Measurements from ENCODE around the gene CDH24. TPM values are rescaled to one million over a fixed set of nuclear protein-coding genes. Genes with fewer than 3 reads are reported as not detected.

CDH24 gene
- total and polyA plus RNA-seq, 2 donors (not counting 3 experiments of a cell fraction or from before 2014, with no cell fraction given), result 21.7 to 52.9 TPM

- Histone ChIP-seq H3K27ac (ENCODE audit: insufficient read depth, low read depth, low read length) (no peak overlapping the region), H3K4me2 (ENCODE audit: insufficient read depth, low read length) (no peak overlapping the region), H4K20me1 (replicated peaks; ENCODE audit: control insufficient read depth, extremely low read depth, insufficient read depth, low read length) (no peaks in the 10 kb centered on the region), H3K4me1 (ENCODE audit: control insufficient read depth, extremely low read depth, insufficient read depth, low read length) (peaks cover 5% of the 10 kb centered on the region), H3K9me3 (replicated peaks; ENCODE audit: control insufficient read depth, insufficient read depth, low read length) (no peaks in the 10 kb centered on the region), H2AFZ (ENCODE audit: low read depth, low read length) (no peak overlapping the region), H3K9me1 (replicated peaks; ENCODE audit: control insufficient read depth, extremely low read depth, insufficient read depth, low read length) (no peaks in the 10 kb centered on the region), H3K27me3 (ENCODE audit: control insufficient read depth in 2 of 2, insufficient read depth in 2 of 2, low read length in 2 of 2) (no peaks in the 10 kb centered on the region), H3K36me3 (ENCODE audit: control insufficient read depth in 2 of 2, extremely low read depth in 1 of 2, insufficient read depth in 2 of 2, low read length in 2 of 2) (no peaks in the 10 kb centered on the region), H3K9ac (replicated peaks; ENCODE audit: extremely low read depth, insufficient read depth, low read length) (no peak overlapping the region), H3K4me3 (replicated peaks in 1 of 3; ENCODE audit: insufficient read depth in 1 of 3, low read depth in 1 of 3, low read length in 3 of 3) (no peak overlapping the region), H3K79me2 (ENCODE audit: control insufficient read depth, insufficient read depth, low read length) (no peaks in the 10 kb centered on the region)
- dilution Hi-C loops (cut with MboI; ENCODE audit: extremely low pct_ligation_motif_present, low sequenced_read_pairs), result no loop called here
- intact Hi-C loops (cut with micrococcal nuclease), result no loop called here
- DNase-seq (ENCODE audit: low read depth, low spot score) (no peak), FAIRE-seq (no peak)
- no TSS peak for BruUV-seq (replicated peaks)
- POLR2A ChIA-PET, result interaction anchor here (0.6 kb wide), 1 partner anchor 34 kb away, joined by 3 read pairs; the partner anchor contains the start of gene PSMB5
- CTCF ChIA-PET, result interaction anchor here (0.7 to 3.4 kb wide), 5 partner anchors 13 to 68 kb away, joined by 3 to 32 read pairs (median 6); no protein-coding TSS in a partner anchor
- TF ChIP-seq POLR2A (IDR thresholded peaks at IDR 0.05; ENCODE audit: low read depth, low read length) (no peak), POLR2AphosphoS5 (IDR thresholded peaks at IDR 0.05; ENCODE audit: insufficient read depth, low read depth, low read length) (no peak), MYC (IDR thresholded peaks at IDR 0.05; ENCODE audit: low read depth, low read length) (no peak)
These were observed 56.5 kb downstream of the CDH24 start for GRCh38 chr14:23000860-23001259.

- Histone ChIP-seq H3K27me3 (ENCODE audit: control insufficient read depth in 2 of 2, insufficient read depth in 2 of 2, low read length in 2 of 2) (no peaks in the 10 kb centered on the region), H3K36me3 (ENCODE audit: control insufficient read depth in 2 of 2, extremely low read depth in 1 of 2, insufficient read depth in 2 of 2, low read length in 2 of 2) (no peaks in the 10 kb centered on the region), H4K20me1 (replicated peaks; ENCODE audit: control insufficient read depth, extremely low read depth, insufficient read depth, low read length) (no peaks in the 10 kb centered on the region), H2AFZ (ENCODE audit: low read depth, low read length) (no peak overlapping the region), H3K9me1 (replicated peaks; ENCODE audit: control insufficient read depth, extremely low read depth, insufficient read depth, low read length) (no peaks in the 10 kb centered on the region), H3K79me2 (ENCODE audit: control insufficient read depth, insufficient read depth, low read length) (no peaks in the 10 kb centered on the region), H3K27ac (ENCODE audit: insufficient read depth, low read depth, low read length) (no peak overlapping the region), H3K4me2 (ENCODE audit: insufficient read depth, low read length) (no peak overlapping the region), H3K9me3 (replicated peaks; ENCODE audit: control insufficient read depth, insufficient read depth, low read length) (no peaks in the 10 kb centered on the region), H3K4me3 (replicated peaks in 1 of 3; ENCODE audit: insufficient read depth in 1 of 3, low read depth in 1 of 3, low read length in 3 of 3) (no peak overlapping the region), H3K9ac (replicated peaks; ENCODE audit: extremely low read depth, insufficient read depth, low read length) (no peak overlapping the region), H3K4me1 (ENCODE audit: control insufficient read depth, extremely low read depth, insufficient read depth, low read length) (peaks cover 4% of the 10 kb centered on the region)
- ChIA-PET CTCF (interaction anchor here (0.5 to 5.2 kb wide), 5 partner anchors 8 to 63 kb away, joined by 3 to 148 read pairs (median 4); no protein-coding TSS in a partner anchor), POLR2A (no interaction called here)
- FAIRE-seq (no peak), DNase-seq (ENCODE audit: low read depth, low spot score) (no peak)
- BruUV-seq (replicated peaks), result no TSS peak
- dilution Hi-C loops (cut with MboI; ENCODE audit: extremely low pct_ligation_motif_present, low sequenced_read_pairs), result no loop called here
- TF ChIP-seq MAX (IDR thresholded peaks at IDR 0.05; ENCODE audit: insufficient read depth, insufficient read length) (no peak), POLR2AphosphoS5 (IDR thresholded peaks at IDR 0.05; ENCODE audit: insufficient read depth, low read depth, low read length) (no peak), CTCF (IDR thresholded peaks at IDR 0.05; ENCODE audit: extremely low read depth in 1 of 2, insufficient read depth in 1 of 2, low read depth in 1 of 2, low read length in 2 of 2) (no peak), FOS (IDR thresholded peaks at IDR 0.05; ENCODE audit: borderline replicate concordance, insufficient read depth, low read length) (no peak), MYC (IDR thresholded peaks at IDR 0.05; ENCODE audit: low read depth, low read length) (no peak), JUN (IDR thresholded peaks at IDR 0.05; ENCODE audit: borderline replicate concordance, insufficient read depth, insufficient read length, low read depth) (no peak), GATA2 (IDR thresholded peaks at IDR 0.05; ENCODE audit: insufficient read depth, insufficient read length, low read depth, low read length) (no peak), POLR2A (IDR thresholded peaks at IDR 0.05; ENCODE audit: low read depth, low read length) (no peak), EZH2 (IDR thresholded peaks at IDR 0.05; ENCODE audit: borderline replicate concordance, low read depth, low read length, severe bottlenecking) (no peak)
- intact Hi-C loops (cut with micrococcal nuclease), result no loop called here
These were observed 58.8 kb downstream of the CDH24 start for GRCh38 chr14:22998329-22999012.
